GM12801 (cell line): Measurements from ENCODE around the gene AP3B2.

ENCODE experiments used
- CTCF ChIP-seq: IDR thresholded peaks from one replicate; pipeline ENCODE4 v1.5.1; 2011; ENCODE audit warnings: control low read depth; ENCODE audit not compliant: insufficient read length; ENCODE audit errors: extremely low read depth

The AP3B2 gene

DNA sequence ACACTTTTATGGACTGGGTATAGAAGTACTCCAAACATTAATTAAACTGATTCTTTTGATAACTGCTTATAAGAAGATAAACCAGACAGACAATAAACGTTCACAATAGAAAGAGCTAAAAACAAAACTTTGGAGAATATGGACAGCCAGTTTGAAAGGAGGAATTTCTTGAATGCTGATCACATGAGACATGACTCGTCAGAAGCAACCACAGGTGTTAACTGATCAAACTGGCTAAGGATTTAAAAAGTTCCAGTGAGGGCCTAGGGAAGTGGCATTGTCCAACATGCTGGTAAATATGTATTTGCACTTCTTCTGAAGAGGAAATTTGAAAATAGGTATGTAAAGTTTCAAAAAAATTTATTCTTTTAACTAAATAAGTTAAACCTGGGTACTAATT is 29.4 kb upstream of the AP3B2 start:
- no peak for TF ChIP-seq CTCF

DNA sequence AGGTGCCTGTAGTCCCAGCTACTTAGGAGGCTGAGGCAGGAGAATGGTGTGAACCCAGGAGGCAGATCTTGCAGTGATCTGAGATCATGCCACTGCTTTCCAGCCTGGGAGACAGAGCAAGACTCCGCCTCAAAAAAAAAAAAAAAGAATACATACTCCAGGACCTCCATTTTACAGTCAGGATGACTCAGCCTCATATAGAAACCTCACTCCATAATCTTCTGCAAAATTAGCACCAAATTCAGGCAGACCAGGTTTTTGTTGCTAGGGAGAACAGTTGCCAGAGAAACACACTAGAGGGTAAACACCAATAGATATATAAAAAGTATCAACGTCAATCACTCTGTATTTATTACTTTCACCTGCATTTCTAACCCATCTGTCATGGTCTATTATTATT is 28.3 kb upstream of the AP3B2 start:
- TF ChIP-seq CTCF, result no peak

DNA sequence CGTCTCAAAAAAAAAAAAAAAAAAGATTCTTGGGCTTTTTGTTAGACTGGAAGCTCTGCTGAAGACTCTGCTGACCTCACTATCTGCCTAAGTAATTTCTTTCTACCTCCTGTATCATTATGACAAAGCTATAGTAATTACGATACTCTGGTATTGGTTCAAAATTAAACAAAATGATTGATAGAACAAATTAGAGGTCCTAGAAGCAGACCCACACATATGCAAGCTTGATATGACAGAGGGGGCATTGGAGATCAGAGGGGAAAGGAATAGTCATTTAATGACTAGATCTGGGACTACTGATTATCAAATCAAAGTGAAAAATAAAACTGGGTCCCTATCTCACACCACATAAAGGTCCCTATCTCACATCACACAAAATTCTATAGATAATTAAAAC is 21.9 kb upstream of the AP3B2 start:
- no peak for TF ChIP-seq CTCF

- no peak for TF ChIP-seq CTCF
These were observed 20.4 kb upstream of the AP3B2 start for GRCh38 chr15:82730022-82730530.

GRCh38 chr15:82726816-82727215 is 17.1 kb upstream of the AP3B2 start:
- TF ChIP-seq CTCF, result no peak

DNA sequence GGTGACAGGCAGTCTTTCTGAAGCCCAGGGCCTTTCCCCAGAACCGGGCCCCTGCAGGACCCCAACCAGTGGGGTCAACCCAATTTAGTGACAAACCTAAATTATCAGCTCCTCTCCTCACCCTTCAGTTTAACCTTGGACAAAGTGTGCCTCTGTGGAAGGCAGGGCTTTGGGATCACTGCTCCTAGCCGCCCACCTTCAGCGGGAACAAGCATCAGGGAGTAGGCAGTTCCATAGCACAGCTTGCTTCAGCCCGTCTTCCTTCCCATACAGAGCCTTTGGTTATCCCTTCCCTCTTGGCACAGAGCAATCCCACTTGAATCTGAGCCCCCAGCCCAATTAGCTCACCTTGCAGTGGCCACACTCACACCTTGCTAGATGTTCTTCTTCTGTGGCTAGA is 5.3 kb upstream of the AP3B2 start:
- TF ChIP-seq CTCF, result no peak

- TF ChIP-seq CTCF, result no peak
These were observed 4.3 kb upstream of the AP3B2 start for GRCh38 chr15:82714016-82714415.

DNA sequence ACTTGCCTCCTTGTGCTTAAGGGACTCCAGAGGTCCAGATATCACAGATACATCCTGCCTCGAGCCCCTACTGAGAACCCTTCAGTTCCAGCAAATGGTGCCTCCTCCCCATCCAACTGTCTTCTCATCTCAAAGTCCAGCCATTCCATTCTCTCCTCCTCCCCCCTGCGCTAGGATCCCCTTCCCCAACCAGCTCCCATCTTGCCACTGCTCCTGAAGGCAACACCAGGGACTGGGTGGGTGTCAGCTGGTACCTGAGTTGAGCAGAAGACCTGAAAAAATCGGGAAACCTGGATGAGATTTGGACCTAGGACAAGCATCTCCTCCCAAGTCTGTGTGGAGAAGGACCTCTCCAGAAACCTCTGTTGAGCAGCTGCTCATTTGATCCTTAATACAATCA is 2.4 kb upstream of the AP3B2 start:
- no peak for TF ChIP-seq CTCF
